Measurements from ENCODE around the gene HUWE1.

DNA sequence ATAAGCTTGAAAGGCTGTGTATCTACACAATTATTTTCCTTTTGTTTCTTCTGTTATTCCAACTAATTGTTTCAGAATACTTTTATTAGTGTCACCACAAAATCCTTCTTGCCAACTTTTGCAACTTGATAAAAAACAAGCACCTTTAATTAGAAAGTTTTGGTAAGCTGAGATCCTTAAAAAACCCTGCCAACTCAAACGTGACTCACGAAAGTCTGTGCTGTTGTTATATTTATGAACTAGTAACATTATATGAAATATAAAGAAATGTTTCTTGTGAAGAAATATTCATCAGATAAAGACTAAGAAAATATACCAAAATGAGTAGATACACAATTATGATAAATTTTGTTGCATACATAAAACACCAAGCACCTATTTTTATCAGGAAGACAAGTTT lies 49.0 kb downstream of the HUWE1 start:
- TF ChIP-seq, protein P1, sequence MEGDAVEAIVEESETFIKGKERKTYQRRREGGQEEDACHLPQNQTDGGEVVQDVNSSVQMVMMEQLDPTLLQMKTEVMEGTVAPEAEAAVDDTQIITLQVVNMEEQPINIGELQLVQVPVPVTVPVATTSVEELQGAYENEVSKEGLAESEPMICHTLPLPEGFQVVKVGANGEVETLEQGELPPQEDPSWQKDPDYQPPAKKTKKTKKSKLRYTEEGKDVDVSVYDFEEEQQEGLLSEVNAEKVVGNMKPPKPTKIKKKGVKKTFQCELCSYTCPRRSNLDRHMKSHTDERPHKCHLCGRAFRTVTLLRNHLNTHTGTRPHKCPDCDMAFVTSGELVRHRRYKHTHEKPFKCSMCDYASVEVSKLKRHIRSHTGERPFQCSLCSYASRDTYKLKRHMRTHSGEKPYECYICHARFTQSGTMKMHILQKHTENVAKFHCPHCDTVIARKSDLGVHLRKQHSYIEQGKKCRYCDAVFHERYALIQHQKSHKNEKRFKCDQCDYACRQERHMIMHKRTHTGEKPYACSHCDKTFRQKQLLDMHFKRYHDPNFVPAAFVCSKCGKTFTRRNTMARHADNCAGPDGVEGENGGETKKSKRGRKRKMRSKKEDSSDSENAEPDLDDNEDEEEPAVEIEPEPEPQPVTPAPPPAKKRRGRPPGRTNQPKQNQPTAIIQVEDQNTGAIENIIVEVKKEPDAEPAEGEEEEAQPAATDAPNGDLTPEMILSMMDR (IDR thresholded peaks at IDR 0.05; ENCODE audit: insufficient read depth, low read depth, low read length), result no peak
- no peak for TF ChIP-seq EZH2 (IDR thresholded peaks at IDR 0.05; ENCODE audit: insufficient read depth, low read length)
